ENCODE data around the gene DAB1.
A peak's percentile ranks its signal among the peaks of the same experiment; 100 is the strongest.

DAB1 gene

DNA sequence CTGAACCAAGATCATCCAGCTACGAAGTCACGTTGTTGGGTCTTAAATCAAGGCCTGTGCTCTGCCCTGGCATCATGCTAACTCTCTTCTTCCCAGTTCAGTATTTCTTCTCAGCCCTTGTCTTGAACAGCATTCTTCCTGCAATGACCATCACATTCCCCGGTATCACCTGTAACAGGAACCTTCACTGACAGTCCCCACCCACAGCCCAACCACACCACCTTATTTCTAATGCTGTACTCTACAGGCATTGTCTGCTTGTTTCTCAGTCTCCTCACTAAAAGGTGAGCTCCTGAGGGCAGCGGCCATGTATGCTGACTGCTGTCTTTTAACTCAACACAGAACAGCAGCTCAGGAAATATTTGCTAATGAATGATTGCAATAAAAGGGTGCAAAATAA is 54.0 kb downstream of the DAB1 start:
- Histone ChIP-seq H3K27ac (no peak overlapping the region), H3K4me3 (no peak overlapping the region), H3K36me3 (peaks cover 27% of the 10 kb centered on the region), H4K20me1 (no peaks in the 10 kb centered on the region), H3K4me2 (no peak overlapping the region), H3K9me3 (peaks cover 30% of the 10 kb centered on the region), H3K4me1 (no peaks in the 10 kb centered on the region), H3K9ac (no peak overlapping the region), H3K27me3 (no peaks in the 10 kb centered on the region)
- TF ChIP-seq Cebpa-rat (IDR thresholded peaks at IDR 0.05), result no peak

DNA sequence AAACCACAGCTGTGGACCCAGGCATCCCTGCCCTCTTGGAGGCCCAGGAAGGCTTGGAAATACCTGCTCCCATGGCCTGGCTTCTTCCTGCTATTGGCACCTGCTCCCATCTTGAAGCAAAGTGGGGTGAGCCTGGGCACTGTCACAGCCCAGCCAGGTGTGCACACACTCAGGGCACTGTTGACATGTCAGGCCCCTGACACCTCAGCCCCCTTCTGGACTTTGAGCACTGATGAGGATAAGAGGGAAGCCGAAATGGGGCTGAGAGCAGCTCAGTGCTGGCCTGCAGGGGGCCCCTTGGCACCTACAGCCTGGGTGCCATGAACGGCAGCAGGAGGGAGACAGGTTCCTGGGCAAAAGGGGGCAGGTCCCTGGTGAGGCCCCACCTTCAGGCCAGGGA is 55.9 kb downstream of the DAB1 start:
- Histone ChIP-seq H3K36me3 (peaks cover 27% of the 10 kb centered on the region), H3K4me1 (no peaks in the 10 kb centered on the region), H3K4me2 (no peak overlapping the region), H4K20me1 (no peaks in the 10 kb centered on the region), H3K27ac (no peak overlapping the region), H3K27me3 (no peaks in the 10 kb centered on the region), H3K9me3 (peaks cover 30% of the 10 kb centered on the region), H3K4me3 (no peak overlapping the region), H3K9ac (no peak overlapping the region)
- TF ChIP-seq Cebpa-rat (IDR thresholded peaks at IDR 0.05), result no peak

DNA sequence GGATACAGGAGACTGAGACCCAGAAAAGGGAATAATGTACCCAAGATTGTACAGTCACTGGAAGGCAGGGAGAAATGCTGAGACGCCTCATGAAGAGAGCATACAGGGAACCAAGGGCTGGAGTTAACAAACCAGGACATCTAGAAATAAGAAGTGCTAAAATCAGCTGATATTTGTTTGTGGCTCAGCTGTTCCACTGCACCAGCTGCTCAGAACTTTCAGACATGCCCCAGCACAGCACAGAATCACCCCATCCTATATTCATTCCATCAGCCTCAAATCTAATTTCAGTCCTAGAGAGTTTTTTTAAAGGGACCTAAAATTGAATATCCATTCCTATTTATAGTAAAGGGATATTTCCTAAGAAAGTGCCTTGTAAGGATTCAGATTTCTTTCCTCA is 60.2 kb downstream of the DAB1 start:
- Histone ChIP-seq H3K27ac (no peak overlapping the region), H3K4me3 (no peak overlapping the region), H3K9me3 (peaks cover 20% of the 10 kb centered on the region), H3K9ac (no peak overlapping the region), H4K20me1 (no peaks in the 10 kb centered on the region), H3K4me2 (no peak overlapping the region), H3K4me1 (no peaks in the 10 kb centered on the region), H3K36me3 (peaks cover 14% of the 10 kb centered on the region), H3K27me3 (no peaks in the 10 kb centered on the region)
- TF ChIP-seq Cebpa-rat (IDR thresholded peaks at IDR 0.05), result no peak

DNA sequence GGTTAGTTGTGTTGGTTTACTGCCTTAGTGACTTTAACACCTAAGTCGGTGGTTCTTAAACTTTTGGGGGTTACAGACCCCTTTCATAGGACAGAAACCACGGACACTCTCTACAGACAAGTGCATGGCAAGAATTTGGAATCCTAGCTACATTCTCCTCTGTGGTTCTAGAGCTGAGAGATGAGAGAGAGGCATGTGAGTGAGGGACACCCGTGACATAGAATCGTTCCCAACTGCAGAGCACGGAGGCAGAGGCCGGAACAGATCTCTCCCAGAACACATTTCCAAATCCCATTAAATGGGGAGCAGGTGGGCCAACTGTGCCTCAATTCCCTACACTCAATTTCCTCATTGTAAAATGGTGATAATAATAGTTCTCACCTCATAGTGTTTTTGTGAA is 60.7 kb downstream of the DAB1 start:
- no peak for TF ChIP-seq Cebpa-rat (IDR thresholded peaks at IDR 0.05)
- no peak overlapping the region for H3K27ac ChIP-seq
- H3K36me3 ChIP-seq, result peaks cover 9% of the 10 kb centered on the region
- no peaks in the 10 kb centered on the region for H3K4me1 ChIP-seq
- H3K4me3 ChIP-seq, result no peak overlapping the region
- peaks cover 20% of the 10 kb centered on the region for H3K9me3 ChIP-seq
- no peak overlapping the region for H3K4me2 ChIP-seq
- H3K27me3 ChIP-seq, result no peaks in the 10 kb centered on the region
- no peaks in the 10 kb centered on the region for H4K20me1 ChIP-seq
- no peak overlapping the region for H3K9ac ChIP-seq

DNA sequence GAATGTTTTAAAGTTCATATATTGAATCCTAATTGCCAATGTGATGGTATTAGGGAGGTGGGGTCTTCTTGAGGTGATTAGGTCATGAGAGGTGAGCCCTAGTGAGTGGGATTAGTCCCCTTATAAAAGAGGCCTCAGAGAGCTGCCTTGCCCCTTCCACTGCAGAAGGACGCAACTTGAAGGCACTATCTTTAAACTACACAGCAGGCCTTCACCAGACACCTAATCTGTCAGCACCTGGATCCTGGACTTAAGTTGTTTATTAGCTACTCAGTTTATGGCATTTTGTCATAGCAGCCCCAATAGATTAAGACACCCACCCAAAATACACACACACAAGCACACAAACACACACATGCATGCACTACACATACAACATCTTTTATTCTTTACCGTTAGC is 61.4 kb downstream of the DAB1 start:
- TF ChIP-seq Cebpa-rat (IDR thresholded peaks at IDR 0.05), result no peak
- Histone ChIP-seq H3K4me3 (no peak overlapping the region), H3K27ac (no peak overlapping the region), H3K4me1 (peaks cover 6% of the 10 kb centered on the region), H4K20me1 (no peaks in the 10 kb centered on the region), H3K27me3 (no peaks in the 10 kb centered on the region), H3K4me2 (no peak overlapping the region), H3K36me3 (peaks cover 2% of the 10 kb centered on the region), H3K9me3 (peaks cover 15% of the 10 kb centered on the region), H3K9ac (no peak overlapping the region)

DNA sequence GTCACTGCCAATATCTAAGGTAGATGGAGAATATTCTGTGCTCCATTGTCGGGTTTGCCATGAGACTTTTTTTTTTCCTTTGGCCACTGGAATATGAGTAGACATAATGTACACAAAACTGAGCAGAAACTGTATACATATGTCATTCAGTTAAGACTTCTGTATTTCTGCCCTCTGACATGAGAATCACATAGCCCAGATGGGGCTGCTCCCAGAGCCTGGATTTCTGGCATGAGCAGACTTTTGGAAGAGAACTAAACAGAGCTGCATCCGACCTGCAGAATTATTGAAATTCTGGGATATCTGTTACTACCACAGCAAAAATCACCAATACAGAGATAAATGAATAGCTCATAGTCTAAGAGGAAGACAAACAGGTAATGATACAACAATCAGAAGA is 62.3 kb downstream of the DAB1 start:
- Histone ChIP-seq H3K4me2 (no peak overlapping the region), H3K27me3 (no peaks in the 10 kb centered on the region), H4K20me1 (no peaks in the 10 kb centered on the region), H3K36me3 (no peaks in the 10 kb centered on the region), H3K4me3 (no peak overlapping the region), H3K4me1 (peaks cover 7% of the 10 kb centered on the region), H3K9me3 (peaks cover 11% of the 10 kb centered on the region), H3K27ac (no peak overlapping the region), H3K9ac (no peak overlapping the region)
- no peak for TF ChIP-seq Cebpa-rat (IDR thresholded peaks at IDR 0.05)

DNA sequence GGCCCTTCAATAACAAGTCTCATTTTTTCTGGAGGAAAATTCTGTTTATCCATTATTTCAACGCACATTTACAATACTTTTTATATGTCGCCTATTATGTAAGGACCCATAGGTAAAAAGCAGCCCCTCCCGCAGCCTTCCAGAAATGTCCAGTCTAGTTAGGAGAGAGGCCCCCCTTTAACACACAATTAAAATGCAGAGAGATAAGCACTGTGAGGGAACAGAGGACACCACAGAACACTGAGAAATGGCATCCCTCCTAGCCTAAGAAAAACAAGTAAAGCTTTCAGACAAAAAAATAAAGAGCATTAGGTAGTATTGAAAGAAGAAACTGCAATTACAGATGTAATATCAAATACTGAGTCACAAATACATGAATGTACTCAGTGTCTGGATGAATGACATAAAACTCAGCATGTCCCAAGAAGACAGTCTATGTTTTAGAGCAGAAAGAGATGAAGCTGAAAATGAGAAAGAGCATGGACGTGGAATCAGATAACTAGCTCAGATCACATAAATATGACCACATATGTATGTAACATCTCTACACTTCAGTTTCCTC is 62.9 kb downstream of the DAB1 start:
- Histone ChIP-seq H3K9me3 (peaks cover 11% of the 10 kb centered on the region), H3K4me2 (no peak overlapping the region), H4K20me1 (no peaks in the 10 kb centered on the region), H3K36me3 (no peaks in the 10 kb centered on the region), H3K4me3 (no peak overlapping the region), H3K4me1 (peaks cover 7% of the 10 kb centered on the region), H3K27ac (no peak overlapping the region), H3K9ac (no peak overlapping the region), H3K27me3 (no peaks in the 10 kb centered on the region)
- no peak for TF ChIP-seq Cebpa-rat (IDR thresholded peaks at IDR 0.05)

DNA sequence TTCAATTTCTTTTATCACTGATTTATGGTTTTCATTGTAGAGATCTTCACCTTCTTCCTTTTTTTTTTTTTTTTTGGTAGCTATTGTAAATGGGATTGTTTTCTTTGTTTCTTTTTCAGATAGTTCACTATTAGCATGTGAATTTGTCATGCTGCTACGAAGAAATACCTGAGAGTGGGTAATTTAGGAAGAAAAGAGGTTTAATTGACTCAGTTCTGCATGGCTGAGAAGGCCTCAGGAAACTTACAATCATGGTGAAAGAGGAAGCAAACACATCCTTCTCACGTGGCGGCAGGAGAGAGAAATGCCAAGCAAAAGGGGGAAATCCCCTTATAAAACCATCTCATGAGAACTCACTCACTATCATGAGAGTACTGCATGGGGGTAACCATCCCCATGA is 66.4 kb downstream of the DAB1 start:
- H3K9ac ChIP-seq, result no peak overlapping the region
- H3K36me3 ChIP-seq, result no peaks in the 10 kb centered on the region
- H3K4me1 ChIP-seq, result peaks cover 7% of the 10 kb centered on the region
- no peak overlapping the region for H3K4me3 ChIP-seq
- TF ChIP-seq Cebpa-rat (IDR thresholded peaks at IDR 0.05), result no peak
- peaks cover 11% of the 10 kb centered on the region for H3K9me3 ChIP-seq
- no peak overlapping the region for H3K27ac ChIP-seq
- no peaks in the 10 kb centered on the region for H4K20me1 ChIP-seq
- H3K27me3 ChIP-seq, result no peaks in the 10 kb centered on the region
- H3K4me2 ChIP-seq, result 0 out of 2 replicates have a peak overlapping the region, but pooled peaks have one; percentile 4

DNA sequence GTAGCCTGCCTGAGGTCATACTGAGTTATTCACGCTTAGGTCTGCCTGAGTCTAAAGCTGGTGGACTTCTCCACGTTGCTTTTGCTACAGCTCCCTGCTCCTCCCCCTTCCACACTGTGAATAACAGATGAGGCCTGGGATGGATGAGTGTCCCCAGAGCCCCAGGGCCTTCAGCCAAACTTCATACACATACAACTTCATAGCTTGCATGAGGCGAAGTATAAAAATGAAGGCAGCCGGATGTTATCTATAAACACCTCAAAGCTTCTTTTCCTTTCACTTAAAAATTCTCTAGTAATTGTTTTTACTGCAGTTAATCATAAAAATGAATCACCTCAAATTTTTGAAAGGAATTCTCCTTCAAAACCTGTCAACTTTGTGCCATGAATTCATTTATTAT is 70.2 kb downstream of the DAB1 start:
- H3K4me1 ChIP-seq, result peaks cover 7% of the 10 kb centered on the region
- H3K9me3 ChIP-seq, result peaks cover 7% of the 10 kb centered on the region
- H3K27me3 ChIP-seq, result no peaks in the 10 kb centered on the region
- no peak overlapping the region for H3K4me3 ChIP-seq
- no peak overlapping the region for H3K4me2 ChIP-seq
- H3K27ac ChIP-seq, result no peak overlapping the region
- no peaks in the 10 kb centered on the region; the same call in 1 of the 2 replicates for H4K20me1 ChIP-seq
- no peaks in the 10 kb centered on the region for H3K36me3 ChIP-seq
- TF ChIP-seq Cebpa-rat (IDR thresholded peaks at IDR 0.05), result no peak
- no peak overlapping the region for H3K9ac ChIP-seq

DNA sequence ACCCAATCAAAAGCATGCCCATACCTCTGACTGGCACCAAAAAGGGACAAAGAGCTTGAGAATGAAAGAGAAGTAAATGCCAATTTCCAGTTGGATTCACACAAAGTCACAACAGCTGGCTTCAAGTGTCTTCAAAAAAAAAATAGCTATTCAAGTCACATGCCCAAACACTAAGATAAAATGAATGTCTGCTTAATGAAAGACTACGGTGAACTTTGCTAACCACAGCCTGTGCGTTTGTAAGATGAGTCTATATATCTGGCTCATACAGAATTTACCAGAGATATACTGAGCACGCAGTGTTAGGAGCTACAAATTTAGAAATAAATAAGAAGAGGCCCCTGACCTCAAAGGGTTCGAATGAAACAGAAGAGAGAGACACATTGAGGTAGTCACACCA is 73.2 kb downstream of the DAB1 start:
- H3K9me3 ChIP-seq, result no peaks in the 10 kb centered on the region
- H3K27me3 ChIP-seq, result no peaks in the 10 kb centered on the region
- TF ChIP-seq Cebpa-rat (IDR thresholded peaks at IDR 0.05), result no peak
- no peak overlapping the region for H3K9ac ChIP-seq
- no peak overlapping the region for H3K4me3 ChIP-seq
- H3K4me1 ChIP-seq, result no peaks in the 10 kb centered on the region; the same call in 1 of the 2 replicates
- H3K36me3 ChIP-seq, result no peaks in the 10 kb centered on the region
- no peaks in the 10 kb centered on the region; the same call in 1 of the 2 replicates for H4K20me1 ChIP-seq
- H3K27ac ChIP-seq, result no peak overlapping the region
- H3K4me2 ChIP-seq, result no peak overlapping the region

DNA sequence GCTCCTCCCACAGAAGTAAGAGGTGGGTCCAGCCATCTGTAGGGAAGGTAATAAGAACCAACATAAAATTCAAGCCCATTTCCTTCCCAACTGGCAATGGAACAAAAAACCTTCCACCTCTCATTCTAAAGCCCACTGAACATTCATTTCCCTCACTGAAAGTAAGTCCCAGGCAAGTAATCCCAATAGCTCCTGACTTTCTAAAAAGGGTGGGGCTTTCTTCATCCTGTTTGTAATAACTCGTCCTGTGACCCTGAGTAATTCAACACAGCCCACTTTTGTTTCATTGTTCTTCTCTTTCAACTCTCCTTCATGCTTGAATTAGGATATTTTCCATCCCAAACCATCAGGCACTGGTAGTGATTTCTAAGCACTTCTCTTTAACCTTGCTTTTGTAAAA is 74.9 kb downstream of the DAB1 start:
- TF ChIP-seq Cebpa-rat (IDR thresholded peaks at IDR 0.05), result no peak
- Histone ChIP-seq H4K20me1 (no peaks in the 10 kb centered on the region; the same call in 1 of the 2 replicates), H3K4me3 (no peak overlapping the region), H3K4me2 (no peak overlapping the region), H3K27me3 (no peaks in the 10 kb centered on the region), H3K36me3 (no peaks in the 10 kb centered on the region), H3K27ac (no peak overlapping the region), H3K9me3 (no peaks in the 10 kb centered on the region), H3K4me1 (no peaks in the 10 kb centered on the region; the same call in 1 of the 2 replicates), H3K9ac (no peak overlapping the region)
